Tibial artery (tissue), 4 donors: Measurements from ENCODE around the gene SREK1IP1.

Experiments
- DNase-seq, 2 donors: peaks; one replicate each; pipeline ENCODE4 v3.0.0-alpha.2; 2019
- H3K27ac ChIP-seq, 2 donors: fragments of 200-600 bp; sonication (generic) in 1 of 2; 1 replicate in 1 of 2; 2 replicates in 1 of 2; pipeline ENCODE4 v1.5.1; 2018 to 2019; ENCODE audit warnings: mild to moderate bottlenecking in 1 of 2
- H3K27me3 ChIP-seq, 2 donors: fragments of 200-600 bp; sonication (generic) in 1 of 2; one replicate each; pipeline versions ENCODE4 v1.5.1 to v1.6.0; 2016 to 2019
- H3K36me3 ChIP-seq, 3 donors: fragments of 200-600 bp; sonication (generic) in 2 of 3; one replicate each; pipeline ENCODE4 v1.5.1; 2016 to 2019; ENCODE audit warnings: mild to moderate bottlenecking in 2 of 3
- H3K4me1 ChIP-seq, 4 donors: fragments of 200-600 bp; sonication (generic) in 2 of 4; 1 replicate in 3 of 4; 2 replicates in 1 of 4; pipeline ENCODE4 v1.5.1; 2016 to 2019
- H3K4me3 ChIP-seq, 2 donors: fragments of 200-600 bp; sonication (generic) in 1 of 2; 1 replicate in 1 of 2; 2 replicates in 1 of 2; pipeline ENCODE4 v1.5.1; 2018 to 2019; ENCODE audit warnings: mild to moderate bottlenecking in 2 of 2
- H3K9me3 ChIP-seq, 3 donors: fragments of 200-600 bp; sonication (generic) in 1 of 3; one replicate each; pipeline ENCODE4 v1.5.1; 2016 to 2019
- CTCF ChIP-seq, 2 experiments: fragments of 200-600 bp in 1 of 2; fragments of 450-650 bp in 1 of 2; IDR thresholded peaks; one replicate each; pipeline ENCODE4 v1.5.1; 2017 to 2019; ENCODE audit warnings: antibody characterized with exemption in 2 of 2, mild to moderate bottlenecking in 1 of 2, moderate library complexity in 1 of 2
- intact Hi-C: fragments of 100-400 bp; cut with DNase I; formaldehyde crosslinking; loops from one replicate; pipeline ENCODE4 v1.15.0; 2023; ENCODE audit warnings: low total_unique reads

Gene SREK1IP1

GRCh38 chr5:64790210-64790609 is 21.7 kb upstream of the SREK1IP1 start:
- H3K4me3 ChIP-seq = no peak overlapping the region
- no peak overlapping the region for H3K27ac ChIP-seq
- no peak for DNase-seq
- intact Hi-C loops = no loop called here
- H3K36me3 ChIP-seq = peaks cover 5 to 20% (median 7%) of the 10 kb centered on the region in 3 donors
- no peaks in the 10 kb centered on the region for H3K27me3 ChIP-seq
- no peaks in the 10 kb centered on the region for H3K9me3 ChIP-seq
- no peak for TF ChIP-seq CTCF (IDR thresholded peaks at IDR 0.05)
- no peaks in the 10 kb centered on the region for H3K4me1 ChIP-seq

GRCh38 chr5:64789457-64789856 is 21.0 kb upstream of the SREK1IP1 start:
- H3K27ac ChIP-seq = no peak overlapping the region
- TF ChIP-seq CTCF (IDR thresholded peaks at IDR 0.05) = no peak
- no peaks in the 10 kb centered on the region for H3K9me3 ChIP-seq
- H3K4me1 ChIP-seq = no peaks in the 10 kb centered on the region
- no peaks in the 10 kb centered on the region for H3K27me3 ChIP-seq
- H3K4me3 ChIP-seq = no peak overlapping the region
- intact Hi-C loops = no loop called here
- no peak for DNase-seq
- peaks cover 5 to 22% (median 7%) of the 10 kb centered on the region in 3 donors for H3K36me3 ChIP-seq

- intact Hi-C loops = no loop called here
- Histone ChIP-seq H3K27me3 (no peaks in the 10 kb centered on the region), H3K27ac (no peak overlapping the region), H3K9me3 (no peaks in the 10 kb centered on the region), H3K4me3 (no peak overlapping the region), H3K4me1 (no peaks in the 10 kb centered on the region), H3K36me3 (peaks cover 5 to 22% (median 7%) of the 10 kb centered on the region in 3 donors)
- no peak for DNase-seq
- no peak for TF ChIP-seq CTCF (IDR thresholded peaks at IDR 0.05)
Observed at GRCh38 chr5:64788156-64788555, 19.7 kb upstream of the SREK1IP1 start.

GRCh38 chr5:64786372-64786771 is 17.9 kb upstream of the SREK1IP1 start:
- no peaks in the 10 kb centered on the region for H3K4me1 ChIP-seq
- DNase-seq = no peak
- H3K27ac ChIP-seq = no peak overlapping the region
- no peaks in the 10 kb centered on the region for H3K27me3 ChIP-seq
- H3K36me3 ChIP-seq = peaks cover 5 to 22% (median 7%) of the 10 kb centered on the region in 3 donors
- intact Hi-C loops = no loop called here
- TF ChIP-seq CTCF (IDR thresholded peaks at IDR 0.05) = no peak
- H3K4me3 ChIP-seq = no peak overlapping the region
- no peaks in the 10 kb centered on the region for H3K9me3 ChIP-seq

- TF ChIP-seq CTCF (IDR thresholded peaks at IDR 0.05) = peak; percentile 76 to 80
- H3K27ac ChIP-seq = no peak overlapping the region
- intact Hi-C loops = loop anchor here (5.0 kb wide), 1 partner anchor 147 kb away; no protein-coding TSS in a partner anchor
- no peaks in the 10 kb centered on the region for H3K27me3 ChIP-seq
- peak; percentile 66 to 67 for DNase-seq
- H3K4me1 ChIP-seq = no peaks in the 10 kb centered on the region
- peaks cover 0 to 20% (median 1%) of the 10 kb centered on the region in 3 donors for H3K36me3 ChIP-seq
- no peak overlapping the region for H3K4me3 ChIP-seq
- no peaks in the 10 kb centered on the region for H3K9me3 ChIP-seq
Observed at GRCh38 chr5:64784451-64785025, 16.0 kb upstream of the SREK1IP1 start.
